Adrenal gland (tissue), 12 donors: Measurements from ENCODE around the gene ZNF346. TPM values are rescaled to one million over a fixed set of nuclear protein-coding genes. Genes with fewer than 3 reads are reported as not detected.

ENCODE experiments used
- DNase-seq, 7 donors: peaks; one replicate each; pipeline ENCODE4 v3.0.0-alpha.2; 2019 to 2020
- H3K27ac ChIP-seq, 5 donors: fragments of 200-600 bp; sonication (generic) in 4 of 5; 1 replicate in 3 of 5; 2 replicates in 2 of 5; pipeline versions ENCODE4 v1.5.1 to v1.8.0; 2016 to 2020; ENCODE audit warnings: mild to moderate bottlenecking in 1 of 5
- H3K27me3 ChIP-seq: fragments of 200-600 bp; 2 replicates; pipeline ENCODE4 v1.8.0; 2021
- H3K36me3 ChIP-seq, 2 donors: fragments of 200-600 bp; replicated peaks in 1 of 2; 1 replicate in 1 of 2; 2 replicates in 1 of 2; pipeline versions ENCODE4 v1.5.1 to v1.8.0; 2018 to 2022
- H3K4me1 ChIP-seq, 2 donors: fragments of 200-600 bp; replicated peaks in 1 of 2; 1 replicate in 1 of 2; 2 replicates in 1 of 2; pipeline versions ENCODE4 v1.5.1 to v1.8.0; 2018 to 2021
- H3K4me3 ChIP-seq, 4 donors: fragments of 200-600 bp; sonication (generic) in 3 of 4; one replicate each; pipeline ENCODE4 v1.5.1; 2016 to 2018
- H3K9me3 ChIP-seq, 3 donors: fragments of 200-600 bp; sonication (generic) in 1 of 3; replicated peaks in 1 of 3; 1 replicate in 2 of 3; 2 replicates in 1 of 3; pipeline versions ENCODE4 v1.5.1 to v1.8.0; 2016 to 2021
- CTCF ChIP-seq, 6 experiments: fragments of 450-650 bp in 4 of 6; fragments of 200-600 bp in 2 of 6; sonication (generic) in 1 of 6; IDR thresholded peaks; 1 replicate in 5 of 6; 2 replicates in 1 of 6; pipeline versions ENCODE4 v1.5.1 to v1.8.0; 2016 to 2021; ENCODE audit warnings: antibody characterized with exemption in 6 of 6, mild to moderate bottlenecking in 2 of 6, moderate library complexity in 1 of 6
- POLR2A ChIP-seq, 2 donors: fragments of 450-650 bp; IDR thresholded peaks; one replicate each; pipeline ENCODE4 v1.6.1; 2017; ENCODE audit warnings: antibody characterized with exemption in 2 of 2, mild to moderate bottlenecking in 2 of 2, moderate library complexity in 1 of 2
- WGBS, 4 donors: extraction: QIAGEN DNeasy Blood & Tissue Kit in 2 of 4; methylation state at CpG; one replicate each; pipeline versions ENCODE4 v1.1.5 to v1.1.7; 2013 to 2017; 5-methylcytosine and 5-hydroxymethylcytosine counted together
- intact Hi-C, 2 donors: fragments of 100-400 bp; cut with DNase I; formaldehyde crosslinking; loops; one replicate each; pipeline versions ENCODE4 v1.14.1 to v1.15.0; 2022 to 2023
- polyA plus RNA-seq, 3 donors: library from polyadenylated mRNA; stranded (reverse); fragments of 200-250 nt in 2 of 3; fragments of 350-450 nt in 1 of 3; fragmentation: Illumina TruSeq in 1 of 3; extraction: RNeasy Lipid Tissue Mini Kit (QIAGEN cat#74804) in 1 of 3; gene quantifications; one replicate each; pipeline ENCODE4 v1.2.3, GENCODE V29; 2013 to 2014
- total RNA-seq, 9 donors: library from RNA; depleted of rRNA in 4 of 9; stranded (reverse); fragments of >200 nt in 4 of 9; fragments of 120-200 nt in 1 of 9; fragmentation: NEBNext Ultra II Directional in 1 of 9; extraction: Animal tissue kit (Norgen Biotek cat#: 25700) in 1 of 9; gene quantifications; one replicate each; pipeline versions ENCODE4 v1.1.0 to v1.2.4, GENCODE V29; 2013 to 2023
- donor health status: healthy with polysubstance abuse.
- donor health status: Bipolar disorder and iron deficiency.
- donor health status: DM: yes; HTN: yes; CAD: no.
- donor health status: DM: no; HTN: no; CAD: no.
- donor health status: DM: no; HTN: no; CAD: no.
- donor health status: DM: yes; HTN: yes; CAD: no.

ZNF346 gene
- total and polyA plus RNA-seq, 12 donors = 7.9 to 29.4 (median 17.1) TPM

DNA sequence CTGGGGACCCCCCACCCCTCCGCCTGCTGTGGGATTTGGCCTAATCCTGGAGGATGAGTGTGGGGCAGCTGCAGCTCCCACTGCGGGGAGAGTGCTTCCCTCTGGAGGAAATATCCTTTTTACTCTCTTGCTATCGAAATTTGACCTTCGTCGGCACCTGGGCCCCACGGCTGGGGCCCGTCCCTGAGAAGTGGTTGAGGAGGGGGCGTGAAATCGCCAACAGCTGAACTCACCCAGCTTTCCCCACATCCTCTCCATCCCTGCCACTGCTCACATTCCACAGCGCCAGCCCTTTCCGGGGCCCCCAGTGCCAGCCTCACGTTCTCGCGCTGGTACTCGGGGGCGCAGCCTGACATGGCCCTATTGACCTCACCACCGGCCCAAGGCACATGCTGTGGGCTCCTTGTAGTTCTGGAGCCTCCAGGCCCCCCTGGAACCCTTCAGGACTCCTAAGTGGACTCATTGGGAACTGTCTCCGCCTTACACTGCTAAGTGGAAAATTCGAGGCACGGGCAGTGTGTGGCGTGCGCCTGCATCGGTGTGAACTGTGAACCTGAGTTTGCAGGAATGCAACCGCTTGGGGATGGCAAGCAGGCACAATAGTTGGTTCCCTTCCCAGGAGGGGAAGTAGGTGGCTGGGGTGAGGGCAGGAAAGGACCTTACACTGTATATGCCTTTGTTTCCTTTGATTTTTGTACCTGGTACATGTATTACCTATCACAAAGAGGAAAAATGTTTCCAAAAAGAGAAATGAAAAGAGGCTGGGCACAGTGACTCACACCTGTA, 83.4 kb downstream of the ZNF346 start:
- no peaks in the 10 kb centered on the region for H3K9me3 ChIP-seq
- H3K4me1 ChIP-seq = peaks cover 0 to 5% of the 10 kb centered on the region in 2 donors
- no peak for TF ChIP-seq POLR2A (IDR thresholded peaks at IDR 0.05)
- TF ChIP-seq CTCF (IDR thresholded peaks at IDR 0.05) = no peak
- no peak overlapping the region for H3K27ac ChIP-seq
- 73 to 88% (median 83%) methylated on average over 22 to 24 of the region's 24 CpGs for WGBS, 4 donors
- H3K4me3 ChIP-seq = no peak overlapping the region
- no peak for DNase-seq
- intact Hi-C loops = no loop called here
- H3K36me3 ChIP-seq = no peaks in the 10 kb centered on the region
- no peaks in the 10 kb centered on the region for H3K27me3 ChIP-seq

- Histone ChIP-seq H3K27ac (no peak overlapping the region), H3K36me3 (no peaks in the 10 kb centered on the region), H3K4me3 (no peak overlapping the region), H3K4me1 (peaks cover 0 to 5% of the 10 kb centered on the region in 2 donors), H3K27me3 (no peaks in the 10 kb centered on the region), H3K9me3 (no peaks in the 10 kb centered on the region)
- no peak for DNase-seq
- WGBS, 4 donors = 75 to 89% (median 77%) methylated on average over 4 of the region's 4 CpGs
- TF ChIP-seq CTCF (IDR thresholded peaks at IDR 0.05) = no peak
- TF ChIP-seq POLR2A (IDR thresholded peaks at IDR 0.05) = no peak
- intact Hi-C loops = no loop called here
Measured at GRCh38 chr5:177107159-177107558, 84.7 kb downstream of the ZNF346 start.

DNA sequence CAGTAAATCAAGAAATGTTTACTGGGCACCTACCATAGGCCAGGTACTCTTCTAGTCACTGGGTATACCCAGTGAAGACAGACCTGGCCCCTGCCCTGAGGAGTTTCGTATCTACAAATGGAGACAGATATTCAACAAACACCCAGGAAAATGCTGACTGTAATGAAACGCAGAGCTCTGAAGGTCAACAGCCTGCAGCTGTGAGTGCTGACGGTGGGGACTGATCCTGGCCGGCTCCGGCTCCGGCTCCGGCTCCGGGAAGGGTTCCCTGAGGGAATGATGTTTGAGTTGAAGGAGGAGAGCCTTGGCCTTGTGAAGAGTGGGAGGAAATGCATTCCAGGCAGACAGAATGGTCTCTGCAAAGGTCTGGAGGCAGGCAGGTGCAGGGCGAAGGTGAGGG, 87.3 kb downstream of the ZNF346 start:
- 24 to 43% (median 29%) methylated on average over 9 of the region's 9 CpGs for WGBS, 4 donors
- intact Hi-C loops = loop anchor here in 1 of 2 donors (2.0 to 5.0 kb wide), 2 partner anchors 35 to 453 kb away; no protein-coding TSS in a partner anchor
- Histone ChIP-seq H3K27me3 (no peaks in the 10 kb centered on the region), H3K4me3 (no peak overlapping the region), H3K4me1 (peaks cover 0 to 10% of the 10 kb centered on the region in 2 donors), H3K27ac (no peak overlapping the region), H3K9me3 (no peaks in the 10 kb centered on the region), H3K36me3 (no peaks in the 10 kb centered on the region)
- peak in 2 of 7 donors; percentile 57 to 59 for DNase-seq
- TF ChIP-seq CTCF (IDR thresholded peaks at IDR 0.05) (no peak), POLR2A (IDR thresholded peaks at IDR 0.05) (no peak)

- no peaks in the 10 kb centered on the region for H3K27me3 ChIP-seq
- peak; percentile 88 to 96 (median 92) for TF ChIP-seq CTCF (IDR thresholded peaks at IDR 0.05)
- no peak for TF ChIP-seq POLR2A (IDR thresholded peaks at IDR 0.05)
- H3K4me3 ChIP-seq = no peak overlapping the region
- intact Hi-C loops = loop anchor here (2.0 to 5.0 kb wide), 2 partner anchors 41 to 455 kb away; no protein-coding TSS in a partner anchor
- no peaks in the 10 kb centered on the region for H3K9me3 ChIP-seq
- no peaks in the 10 kb centered on the region for H3K36me3 ChIP-seq
- peak in 5 of 7 donors; percentile 58 to 79 (median 62) for DNase-seq
- no peak overlapping the region for H3K27ac ChIP-seq
- WGBS, 4 donors = 13 to 21% (median 19%) methylated on average over 7 to 12 of the region's 12 CpGs
- H3K4me1 ChIP-seq = peaks cover 0 to 17% of the 10 kb centered on the region in 2 donors
Measured at GRCh38 chr5:177111720-177112394, 89.4 kb downstream of the ZNF346 start.
